IMR-90 (cell line): ENCODE measurements around the gene LRRIQ4. TPM values are rescaled to one million over a fixed set of nuclear protein-coding genes. Genes with fewer than 3 reads are reported as not detected.

Experiments used
- ATAC-seq: fragments of 200-7000 bp; cut with Tn5 transposase; 2 replicates; pipeline ENCODE4 v1.9.1; 2020; ENCODE audit warnings: low read depth, mild to moderate bottlenecking, moderate library complexity
- BruUV-seq: library from RNA; stranded (reverse); fragments of 400-500 nt; replicated peaks from 2 replicates; lab custom pipeline; 2021; lab: Mats Ljungman, UMichigan
- CTCF ChIA-PET: fragments of 300-600 bp; formaldehyde crosslinking; extraction: SDS; loops from one replicate; lab custom pipeline; 2021; ENCODE audit warnings: antibody characterized with exemption; lab: Yijun Ruan, JAX
- POLR2A ChIA-PET: fragments of 300-600 bp; sonication (Branson Sonifier 250); formaldehyde crosslinking; loops from one replicate; lab custom pipeline; 2022; ENCODE audit warnings: antibody characterized with exemption; ENCODE audit not compliant: unreplicated experiment; lab: Charles Lee
- DNase-seq: peaks from one replicate; pipeline ENCODE4 v3.0.0; 2013
- H2AFZ ChIP-seq: replicated peaks from 2 replicates; pipeline ENCODE3; 2013; ENCODE audit warnings: low read length, mild to moderate bottlenecking; ENCODE audit not compliant: poor library complexity
- H2AK5ac ChIP-seq: 2 replicates; pipeline ENCODE4 v1.6.1; 2013; ENCODE audit warnings: low read depth, low read length, inconsistent platforms
- H2AK9ac ChIP-seq: replicated peaks from 2 replicates; pipeline ENCODE3; 2013; ENCODE audit warnings: mild to moderate bottlenecking, low read depth, low read length, moderate library complexity; ENCODE audit not compliant: poor library complexity
- H2BK120ac ChIP-seq: 2 replicates; pipeline ENCODE4 v1.6.1; 2013; ENCODE audit warnings: low read depth, low read length, inconsistent platforms
- H2BK15ac ChIP-seq: 3 replicates; pipeline ENCODE4 v1.6.1; 2013; ENCODE audit warnings: low read depth, low read length, inconsistent platforms
- H2BK20ac ChIP-seq: 2 replicates; pipeline ENCODE4 v1.6.1; 2013; ENCODE audit warnings: low read depth, mild to moderate bottlenecking, inconsistent platforms, low read length, moderate library complexity
- H2BK5ac ChIP-seq: 2 replicates; pipeline ENCODE4 v1.6.1; 2013; ENCODE audit warnings: mild to moderate bottlenecking, low read depth, low read length, inconsistent platforms; ENCODE audit not compliant: poor library complexity, severe bottlenecking
- H3K14ac ChIP-seq: replicated peaks from 2 replicates; pipeline ENCODE4 v1.6.1; 2013; ENCODE audit warnings: low read depth, low read length, inconsistent platforms
- H3K18ac ChIP-seq: 2 replicates; pipeline ENCODE4 v1.6.1; 2013; ENCODE audit warnings: low read depth, low read length, control low read depth
- H3K23ac ChIP-seq: 2 replicates; pipeline ENCODE4 v1.6.1; 2013; ENCODE audit warnings: low read depth, low read length, inconsistent platforms
- H3K27ac ChIP-seq: 2 replicates; pipeline ENCODE4 v1.5.1; 2013; ENCODE audit warnings: mild to moderate bottlenecking, control low read depth, low read length; ENCODE audit not compliant: insufficient read depth
- H3K27me3 ChIP-seq: 2 replicates; pipeline ENCODE4 v1.6.1; 2013; ENCODE audit warnings: low read length; ENCODE audit not compliant: control insufficient read depth, insufficient read depth
- H3K36me3 ChIP-seq: 2 replicates; pipeline ENCODE4 v1.6.1; 2013; ENCODE audit warnings: low read length, mixed read lengths; ENCODE audit not compliant: control insufficient read depth, insufficient read depth
- H3K4ac ChIP-seq: 2 replicates; pipeline ENCODE4 v1.6.1; 2013; ENCODE audit warnings: low read depth, low read length, inconsistent platforms
- H3K4me1 ChIP-seq: 2 replicates; pipeline ENCODE4 v1.6.1; 2013; ENCODE audit warnings: low read length, mixed read lengths; ENCODE audit not compliant: control insufficient read depth, insufficient read depth
- H3K4me2 ChIP-seq: 2 replicates; pipeline ENCODE4 v1.6.1; 2013; ENCODE audit warnings: low read depth, mild to moderate bottlenecking, control low read depth, low read length, moderate library complexity
- H3K4me3 ChIP-seq: 2 replicates; pipeline ENCODE4 v1.5.1; 2013; ENCODE audit warnings: low read depth, mild to moderate bottlenecking, control low read depth, low read length, moderate library complexity; ENCODE audit not compliant: insufficient read depth
- H3K56ac ChIP-seq: 2 replicates; pipeline ENCODE4 v1.6.1; 2013; ENCODE audit warnings: low read length, inconsistent platforms; ENCODE audit not compliant: insufficient read depth; ENCODE audit errors: extremely low read depth
- H3K79me1 ChIP-seq, 2 experiments: 2 replicates each; pipeline ENCODE4 v1.6.1; 2013; ENCODE audit warnings: low read length in 2 of 2, inconsistent platforms in 1 of 2, low read depth in 1 of 2
- H3K9ac ChIP-seq: 2 replicates; pipeline ENCODE4 v1.6.1; 2013; ENCODE audit warnings: low read depth, low read length, control low read depth
- H3K9me1 ChIP-seq: 2 replicates; pipeline ENCODE4 v1.6.1; 2013; ENCODE audit warnings: low read length, inconsistent platforms; ENCODE audit not compliant: insufficient read depth
- H3K9me3 ChIP-seq: 2 replicates; pipeline ENCODE4 v1.6.1; 2013; ENCODE audit warnings: low read length; ENCODE audit not compliant: control insufficient read depth, insufficient read depth
- H4K20me1 ChIP-seq: 2 replicates; pipeline ENCODE4 v1.6.1; 2013; ENCODE audit warnings: low read length, inconsistent platforms; ENCODE audit not compliant: insufficient read depth
- H4K5ac ChIP-seq: 2 replicates; pipeline ENCODE4 v1.6.1; 2013; ENCODE audit warnings: mild to moderate bottlenecking, low read depth, low read length, control low read depth
- H4K8ac ChIP-seq, 2 experiments: 2 replicates each; pipeline ENCODE4 v1.6.1; 2013; ENCODE audit warnings: low read depth in 2 of 2, low read length in 2 of 2, control low read depth in 1 of 2, inconsistent platforms in 1 of 2
- H4K91ac ChIP-seq: 2 replicates; pipeline ENCODE4 v1.6.1; 2013; ENCODE audit warnings: low read depth, low read length, inconsistent platforms; ENCODE audit not compliant: insufficient read depth
- MAFK ChIP-seq: IDR thresholded peaks from 2 replicates; pipeline ENCODE4 v1.6.1; 2012; ENCODE audit warnings: low read depth, low read length, improper control_type of control experiment
- MAZ ChIP-seq: IDR thresholded peaks from 2 replicates; pipeline ENCODE4 v1.6.1; 2012; ENCODE audit warnings: low read depth, mild to moderate bottlenecking, low read length, improper control_type of control experiment, moderate library complexity, borderline replicate concordance
- MXI1 ChIP-seq: IDR thresholded peaks from 2 replicates; pipeline ENCODE4 v1.6.1; 2012; ENCODE audit warnings: low read depth, mild to moderate bottlenecking, low read length, moderate library complexity, borderline replicate concordance
- NFE2L2 ChIP-seq: fragments of 150-350 bp; IDR thresholded peaks from 2 replicates; pipeline ENCODE4 v1.6.1; 2016; ENCODE audit warnings: low read depth, mild to moderate bottlenecking, low read length
- POLR2A ChIP-seq: IDR thresholded peaks from 2 replicates; pipeline ENCODE4 v1.6.1; 2012; ENCODE audit warnings: mild to moderate bottlenecking, low read depth, low read length
- RAD21 ChIP-seq: IDR thresholded peaks from 2 replicates; pipeline ENCODE4 v1.6.1; 2012; ENCODE audit warnings: low read length, improper control_type of control experiment
- RCOR1 ChIP-seq: IDR thresholded peaks from 2 replicates; pipeline ENCODE4 v1.6.1; 2012; ENCODE audit warnings: mild to moderate bottlenecking, low read length, improper control_type of control experiment; ENCODE audit not compliant: insufficient replicate concordance
- RFX5 ChIP-seq: IDR thresholded peaks from 2 replicates; pipeline ENCODE4 v1.8.0; 2012; ENCODE audit warnings: low read depth, mild to moderate bottlenecking, low read length, moderate library complexity
- SMC3 ChIP-seq: fragments of 150-350 bp; IDR thresholded peaks from 2 replicates; pipeline ENCODE4 v1.6.1; 2016; ENCODE audit warnings: low read depth, mild to moderate bottlenecking, antibody characterized with exemption, low read length, moderate library complexity
- USF2 ChIP-seq: fragments of 150-350 bp; IDR thresholded peaks from 2 replicates; pipeline ENCODE4 v1.6.1; 2017; ENCODE audit warnings: mild to moderate bottlenecking, antibody characterized with exemption, low read length, low read depth
- WGBS, 2 experiments: methylation state at CpG; one replicate each; pipeline versions ENCODE4 v1.1.5 to v1.1.7; 2013; ENCODE audit warnings: missing lambda C conversion rate in 2 of 2; ENCODE audit not compliant: insufficient read length in 1 of 2; ENCODE audit errors: extremely low coverage in 2 of 2; 5-methylcytosine and 5-hydroxymethylcytosine counted together
- dilution Hi-C: fragments of 300-500 bp; cut with HindIII; formaldehyde crosslinking; loops from one replicate; pipeline ENCODE4 v1.14.3; 2018; ENCODE audit warnings: low sequenced_read_pairs; ENCODE audit not compliant: unreplicated experiment
- in situ Hi-C: fragments of 300-500 bp; cut with MboI; formaldehyde crosslinking; loops from 3 replicates; pipeline ENCODE4 v1.14.3; 2019; ENCODE audit warnings: low sequenced_read_pairs, inconsistent platforms, mixed read lengths
- intact Hi-C: fragments of 100-400 bp; cut with micrococcal nuclease; formaldehyde crosslinking; loops from 2 replicates; pipeline ENCODE4 v1.10.0; 2022
- polyA plus RNA-seq, 3 experiments: library from polyadenylated mRNA; depleted of rRNA; stranded (reverse); fragments of >200 nt; gene quantifications; 2 replicates each; pipeline ENCODE4 v1.2.3, GENCODE V29; 2012; ENCODE audit warnings: low replicate concordance in 1 of 3
- total RNA-seq: library from RNA; depleted of rRNA; stranded (reverse); fragments of >200 nt; gene quantifications from 2 replicates; pipeline ENCODE4 v1.2.3, GENCODE V29; 2012
- TF ChIP-seq, protein P1 (sequence below): conservative IDR thresholded peaks from 2 replicates; pipeline ENCODE4 v1.5.1; 2012; ENCODE audit warnings: mild to moderate bottlenecking, low read depth, low read length, improper control_type of control experiment
- TF ChIP-seq, protein P2 (sequence below): fragments of 150-350 bp; IDR thresholded peaks from 2 replicates; pipeline ENCODE4 v1.6.1; 2016; ENCODE audit warnings: low read depth, mild to moderate bottlenecking, low read length, moderate library complexity, borderline replicate concordance

The LRRIQ4 gene
- total and polyA plus RNA-seq, 2 of the 4 experiments (the other 2 are of a cell fraction) = not detected

DNA sequence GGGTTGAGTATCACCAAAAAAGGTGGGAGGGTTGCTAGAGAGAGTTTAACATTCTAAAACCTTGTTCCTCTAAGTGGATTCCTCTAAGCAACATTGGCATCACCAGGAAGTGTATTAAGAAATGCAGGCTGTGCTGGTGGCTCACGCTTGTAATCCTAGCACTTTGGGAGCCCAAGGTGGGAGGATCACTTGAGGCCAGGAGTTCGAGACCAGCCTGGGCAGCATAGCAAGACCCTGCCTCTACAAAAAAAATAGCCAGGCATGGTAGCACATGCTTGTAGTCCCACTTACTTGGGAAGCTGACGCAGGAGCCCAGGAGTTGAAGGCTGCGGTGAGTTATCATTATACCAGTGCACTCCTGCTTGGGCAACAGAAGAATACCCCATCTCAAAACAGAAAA, 34.8 kb upstream of the LRRIQ4 start:
- in situ Hi-C loops = no loop called here
- peaks cover 33% of the 10 kb centered on the region for H3K36me3 ChIP-seq

More for the DNA sequence above, 34.8 kb upstream of the LRRIQ4 start:
- 63% methylated on average over 3 of the region's 4 CpGs; no CpG with 5 or more reads in 1 of the 2 experiments for WGBS, 2 experiments
- Histone ChIP-seq H3K4me1 (no peaks in the 10 kb centered on the region), H2BK20ac (no peak overlapping the region), H3K14ac (no peak overlapping the region), H2BK120ac (no peak overlapping the region), H3K9me3 (no peaks in the 10 kb centered on the region), H3K23ac (no peak overlapping the region), H3K4ac (no peak overlapping the region), H3K56ac (no peak overlapping the region), H4K8ac (no peak overlapping the region), H2AFZ (no peak overlapping the region), H4K5ac (no peak overlapping the region), H3K4me3 (no peak overlapping the region), H3K9me1 (no peaks in the 10 kb centered on the region), H3K27me3 (no peaks in the 10 kb centered on the region), H4K91ac (no peak overlapping the region), H2BK15ac (no peak overlapping the region), H2AK5ac (no peak overlapping the region), H4K20me1 (no peaks in the 10 kb centered on the region), H3K27ac (no peak overlapping the region), H3K9ac (no peak overlapping the region), H3K79me1 (peaks cover 20 to 29% of the 10 kb centered on the region in 2 experiments), H2BK5ac (no peak overlapping the region), H2AK9ac (no peak overlapping the region), H3K18ac (no peak overlapping the region), H3K4me2 (no peak overlapping the region)
- no TSS peak for BruUV-seq
- ATAC-seq (no peak), DNase-seq (no peak)
- ChIA-PET POLR2A (no interaction called here), CTCF (no interaction called here)
- TF ChIP-seq NFE2L2 (no peak), RCOR1 (no peak), MAFK (no peak), USF2 (no peak), MAZ (no peak), MXI1 (no peak), RAD21 (no peak), SMC3 (no peak), RFX5 (no peak), POLR2A (no peak)
- TF ChIP-seq, protein P1, sequence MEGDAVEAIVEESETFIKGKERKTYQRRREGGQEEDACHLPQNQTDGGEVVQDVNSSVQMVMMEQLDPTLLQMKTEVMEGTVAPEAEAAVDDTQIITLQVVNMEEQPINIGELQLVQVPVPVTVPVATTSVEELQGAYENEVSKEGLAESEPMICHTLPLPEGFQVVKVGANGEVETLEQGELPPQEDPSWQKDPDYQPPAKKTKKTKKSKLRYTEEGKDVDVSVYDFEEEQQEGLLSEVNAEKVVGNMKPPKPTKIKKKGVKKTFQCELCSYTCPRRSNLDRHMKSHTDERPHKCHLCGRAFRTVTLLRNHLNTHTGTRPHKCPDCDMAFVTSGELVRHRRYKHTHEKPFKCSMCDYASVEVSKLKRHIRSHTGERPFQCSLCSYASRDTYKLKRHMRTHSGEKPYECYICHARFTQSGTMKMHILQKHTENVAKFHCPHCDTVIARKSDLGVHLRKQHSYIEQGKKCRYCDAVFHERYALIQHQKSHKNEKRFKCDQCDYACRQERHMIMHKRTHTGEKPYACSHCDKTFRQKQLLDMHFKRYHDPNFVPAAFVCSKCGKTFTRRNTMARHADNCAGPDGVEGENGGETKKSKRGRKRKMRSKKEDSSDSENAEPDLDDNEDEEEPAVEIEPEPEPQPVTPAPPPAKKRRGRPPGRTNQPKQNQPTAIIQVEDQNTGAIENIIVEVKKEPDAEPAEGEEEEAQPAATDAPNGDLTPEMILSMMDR = no peak
- TF ChIP-seq, protein P2, sequence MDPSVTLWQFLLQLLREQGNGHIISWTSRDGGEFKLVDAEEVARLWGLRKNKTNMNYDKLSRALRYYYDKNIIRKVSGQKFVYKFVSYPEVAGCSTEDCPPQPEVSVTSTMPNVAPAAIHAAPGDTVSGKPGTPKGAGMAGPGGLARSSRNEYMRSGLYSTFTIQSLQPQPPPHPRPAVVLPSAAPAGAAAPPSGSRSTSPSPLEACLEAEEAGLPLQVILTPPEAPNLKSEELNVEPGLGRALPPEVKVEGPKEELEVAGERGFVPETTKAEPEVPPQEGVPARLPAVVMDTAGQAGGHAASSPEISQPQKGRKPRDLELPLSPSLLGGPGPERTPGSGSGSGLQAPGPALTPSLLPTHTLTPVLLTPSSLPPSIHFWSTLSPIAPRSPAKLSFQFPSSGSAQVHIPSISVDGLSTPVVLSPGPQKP = no peak
- dilution Hi-C loops = no loop called here
- intact Hi-C loops = loop anchor here (5.0 to 10.0 kb wide), 2 partner anchors 34 to 207 kb away; partner anchors contain the start of genes LRRC34 and LRRIQ4
